GM23338 (cell line): ENCODE data around the gene DOCK1. TPM values are rescaled to one million over a fixed set of nuclear protein-coding genes. Genes with fewer than 3 reads are reported as not detected.

ENCODE experiments used
- ATAC-seq: fragments of 200-7000 bp; cut with Tn5 transposase; 3 replicates; pipeline ENCODE4 v1.9.1; 2020
- DNase-seq: peaks from one replicate; pipeline ENCODE4 v3.0.0-alpha.2; 2015; ENCODE audit warnings: low spot score
- H2AFZ ChIP-seq: fragments of 200-600 bp; sonication (generic); 2 replicates; pipeline ENCODE4 v1.8.0; 2016; ENCODE audit warnings: antibody characterized with exemption, mild to moderate bottlenecking, moderate library complexity
- H3F3A ChIP-seq: fragments of 200-600 bp; sonication (generic); replicated peaks from 2 replicates; pipeline ENCODE4 v1.8.0; 2017; ENCODE audit warnings: antibody characterized with exemption, mixed run types, low read depth
- H3K27ac ChIP-seq: fragments of 200-600 bp; sonication (generic); 2 replicates; pipeline ENCODE4 v1.6.1; 2016; ENCODE audit warnings: low read depth
- H3K27me3 ChIP-seq: fragments of 200-600 bp; sonication (generic); 2 replicates; pipeline ENCODE4 v1.8.0; 2016; ENCODE audit warnings: mild to moderate bottlenecking, mixed run types, moderate library complexity; ENCODE audit not compliant: insufficient read depth
- H3K36me3 ChIP-seq: fragments of 200-600 bp; sonication (generic); 2 replicates; pipeline ENCODE4 v1.8.0; 2016; ENCODE audit warnings: mild to moderate bottlenecking; ENCODE audit not compliant: insufficient read depth
- H3K4me1 ChIP-seq: fragments of 200-600 bp; sonication (generic); 2 replicates; pipeline ENCODE4 v1.8.0; 2016; ENCODE audit warnings: mild to moderate bottlenecking, moderate library complexity; ENCODE audit not compliant: insufficient read depth
- H3K4me2 ChIP-seq: fragments of 200-600 bp; sonication (generic); 2 replicates; pipeline ENCODE4 v1.7.1; 2017; ENCODE audit warnings: mixed run types
- H3K4me3 ChIP-seq: fragments of 200-600 bp; sonication (generic); 2 replicates; pipeline ENCODE4 v1.6.1; 2016; ENCODE audit warnings: mixed run types
- H3K79me2 ChIP-seq: fragments of 200-600 bp; sonication (generic); replicated peaks from 2 replicates; pipeline ENCODE4 v1.8.0; 2017; ENCODE audit warnings: mild to moderate bottlenecking; ENCODE audit not compliant: insufficient read depth
- H3K9me2 ChIP-seq: fragments of 200-600 bp; sonication (generic); 2 replicates; pipeline ENCODE4 v1.8.0; 2017; ENCODE audit not compliant: insufficient read depth
- H4K20me1 ChIP-seq: fragments of 200-600 bp; sonication (generic); replicated peaks from 2 replicates; pipeline ENCODE4 v1.8.0; 2017; ENCODE audit warnings: mild to moderate bottlenecking; ENCODE audit not compliant: insufficient read depth
- H3K27ac Mint-ChIP-seq: 2 replicates; pipeline ENCODE4 v1.8.0; 2020; ENCODE audit warnings: inconsistent platforms, mild to moderate bottlenecking, moderate library complexity, mixed read lengths
- H3K27me3 Mint-ChIP-seq: 3 replicates; pipeline ENCODE4 v1.8.0; 2022; ENCODE audit warnings: low read depth, mild to moderate bottlenecking, moderate library complexity, mixed read lengths, inconsistent platforms; ENCODE audit not compliant: insufficient read depth, poor library complexity
- H3K36me3 Mint-ChIP-seq: 3 replicates; pipeline ENCODE4 v1.8.0; 2021; ENCODE audit warnings: low read depth, mild to moderate bottlenecking, inconsistent platforms, moderate library complexity, mixed read lengths
- H3K4me1 Mint-ChIP-seq: 3 replicates; pipeline ENCODE4 v1.8.0; 2020; ENCODE audit warnings: mild to moderate bottlenecking, inconsistent platforms, mixed read lengths
- H3K4me3 Mint-ChIP-seq: 3 replicates; pipeline ENCODE4 v1.8.0; 2021; ENCODE audit warnings: moderate library complexity, mild to moderate bottlenecking, inconsistent platforms, mixed read lengths
- H3K9me3 Mint-ChIP-seq: 3 replicates; pipeline ENCODE4 v1.8.0; 2020; ENCODE audit warnings: moderate library complexity, mild to moderate bottlenecking, inconsistent platforms, mixed read lengths
- EZH2 ChIP-seq: fragments of 200-600 bp; sonication (generic); IDR thresholded peaks from one replicate; pipeline ENCODE4 v1.8.0; 2017; ENCODE audit warnings: antibody characterized with exemption, mild to moderate bottlenecking, low read depth; ENCODE audit not compliant: unreplicated experiment
- NANOG ChIP-seq: IDR thresholded peaks from 2 replicates; pipeline ENCODE4 v1.6.1; 2016; ENCODE audit warnings: antibody characterized with exemption, borderline replicate concordance
- POLR2AphosphoS5 ChIP-seq: IDR thresholded peaks from 2 replicates; pipeline ENCODE4 v1.6.1; 2016; ENCODE audit warnings: antibody characterized with exemption, low read depth
- STAT1 ChIP-seq: IDR thresholded peaks from one replicate; pipeline ENCODE4 v1.6.1; 2016; ENCODE audit warnings: antibody characterized with exemption; ENCODE audit not compliant: unreplicated experiment
- polyA plus RNA-seq: library from polyadenylated mRNA; unstranded; fragments of >200 nt; fragmentation: Nextera tagmentation; extraction: Ambion mirVana; gene quantifications from 2 replicates; pipeline ENCODE4 v1.2.1, GENCODE V29; 2016
- total RNA-seq: library from RNA; depleted of rRNA; stranded (reverse); fragments of >200 nt; shearing (Covaris generic); gene quantifications from 2 replicates; pipeline ENCODE4 v1.2.3, GENCODE V29; 2014
- TF ChIP-seq, protein P1 (sequence below): IDR thresholded peaks from one replicate; pipeline ENCODE4 v1.6.1; 2018; ENCODE audit warnings: antibody characterized with exemption; ENCODE audit not compliant: unreplicated experiment
- TF ChIP-seq, protein P2 (sequence below): IDR thresholded peaks from 2 replicates; pipeline ENCODE4 v1.6.1; 2016; ENCODE audit warnings: antibody characterized with exemption

Gene DOCK1
- total and polyA plus RNA-seq, 2 experiments from 2014 or later, result 13.2 to 55.3 TPM

DNA sequence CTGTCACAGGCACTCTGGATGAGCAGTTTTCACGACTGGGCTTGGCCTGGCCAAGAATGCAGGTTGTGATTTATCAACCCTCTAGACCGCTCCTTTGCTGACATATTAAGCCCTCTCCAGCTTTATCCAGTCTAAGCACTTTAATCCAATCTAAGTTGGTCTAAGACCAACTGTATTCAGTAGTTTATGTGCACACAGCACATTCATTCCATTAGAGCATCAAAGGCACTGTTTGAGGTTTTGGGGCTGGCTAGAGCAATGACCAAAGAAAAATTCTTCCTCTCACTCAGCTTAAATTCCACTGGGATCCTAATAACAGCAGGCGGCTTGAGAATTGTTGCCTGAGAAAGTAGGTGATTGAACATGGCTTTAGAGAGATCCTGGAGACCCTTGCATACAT is 467.1 kb downstream of the DOCK1 start (continued):
- no peak for TF ChIP-seq EZH2

DNA sequence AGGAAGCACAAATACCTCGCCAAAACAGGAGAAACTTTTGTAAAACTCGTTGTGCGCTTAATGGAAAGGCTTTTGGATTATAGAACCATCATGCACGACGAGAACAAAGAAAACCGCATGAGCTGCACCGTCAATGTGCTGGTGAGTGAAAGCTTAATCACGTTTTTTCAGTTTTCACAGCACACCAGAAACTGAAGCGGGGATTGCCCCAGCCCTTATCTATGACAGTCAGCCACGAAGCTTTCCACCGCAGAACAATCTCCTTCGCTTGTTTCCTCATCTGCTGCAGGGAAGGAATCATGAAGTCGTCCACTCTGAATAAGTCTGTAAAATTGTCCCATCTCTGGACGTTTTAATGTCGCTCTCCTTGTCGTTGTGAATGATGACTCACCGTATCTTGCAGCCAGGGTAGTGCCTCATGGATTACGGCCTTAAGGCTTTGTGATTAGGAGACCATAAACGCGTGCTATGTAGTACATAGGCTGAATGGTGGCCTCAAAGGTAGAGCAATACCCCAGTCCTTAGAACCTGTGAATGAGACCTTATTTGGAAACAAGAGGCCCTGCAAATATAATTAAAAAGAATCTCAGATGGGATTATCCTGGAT is 468.9 kb downstream of the DOCK1 start:
- Mint-ChIP-seq H3K4me3 (no peak overlapping the region), H3K36me3 (peaks cover 10% of the 10 kb centered on the region; the same call in 1 of the 3 replicates), H3K4me1 (no peaks in the 10 kb centered on the region), H3K27ac (no peak overlapping the region; the same call in 1 of the 2 replicates), H3K27me3 (no peaks in the 10 kb centered on the region), H3K9me3 (no peaks in the 10 kb centered on the region; the same call in 2 of the 3 replicates)
- H3F3A ChIP-seq, result no peaks in the 10 kb centered on the region
- no peak overlapping the region for H3K4me2 ChIP-seq
- no peaks in the 10 kb centered on the region; the same call in 1 of the 2 replicates for H4K20me1 ChIP-seq
- H3K4me1 ChIP-seq, result no peaks in the 10 kb centered on the region
- no peaks in the 10 kb centered on the region for H3K79me2 ChIP-seq
- ATAC-seq (no peak), DNase-seq (no peak)
- H3K27me3 ChIP-seq, result no peaks in the 10 kb centered on the region
- no peak overlapping the region for H2AFZ ChIP-seq
- no peak overlapping the region for H3K4me3 ChIP-seq
- no peaks in the 10 kb centered on the region for H3K36me3 ChIP-seq
- no peaks in the 10 kb centered on the region for H3K9me2 ChIP-seq
- TF ChIP-seq, protein P1, sequence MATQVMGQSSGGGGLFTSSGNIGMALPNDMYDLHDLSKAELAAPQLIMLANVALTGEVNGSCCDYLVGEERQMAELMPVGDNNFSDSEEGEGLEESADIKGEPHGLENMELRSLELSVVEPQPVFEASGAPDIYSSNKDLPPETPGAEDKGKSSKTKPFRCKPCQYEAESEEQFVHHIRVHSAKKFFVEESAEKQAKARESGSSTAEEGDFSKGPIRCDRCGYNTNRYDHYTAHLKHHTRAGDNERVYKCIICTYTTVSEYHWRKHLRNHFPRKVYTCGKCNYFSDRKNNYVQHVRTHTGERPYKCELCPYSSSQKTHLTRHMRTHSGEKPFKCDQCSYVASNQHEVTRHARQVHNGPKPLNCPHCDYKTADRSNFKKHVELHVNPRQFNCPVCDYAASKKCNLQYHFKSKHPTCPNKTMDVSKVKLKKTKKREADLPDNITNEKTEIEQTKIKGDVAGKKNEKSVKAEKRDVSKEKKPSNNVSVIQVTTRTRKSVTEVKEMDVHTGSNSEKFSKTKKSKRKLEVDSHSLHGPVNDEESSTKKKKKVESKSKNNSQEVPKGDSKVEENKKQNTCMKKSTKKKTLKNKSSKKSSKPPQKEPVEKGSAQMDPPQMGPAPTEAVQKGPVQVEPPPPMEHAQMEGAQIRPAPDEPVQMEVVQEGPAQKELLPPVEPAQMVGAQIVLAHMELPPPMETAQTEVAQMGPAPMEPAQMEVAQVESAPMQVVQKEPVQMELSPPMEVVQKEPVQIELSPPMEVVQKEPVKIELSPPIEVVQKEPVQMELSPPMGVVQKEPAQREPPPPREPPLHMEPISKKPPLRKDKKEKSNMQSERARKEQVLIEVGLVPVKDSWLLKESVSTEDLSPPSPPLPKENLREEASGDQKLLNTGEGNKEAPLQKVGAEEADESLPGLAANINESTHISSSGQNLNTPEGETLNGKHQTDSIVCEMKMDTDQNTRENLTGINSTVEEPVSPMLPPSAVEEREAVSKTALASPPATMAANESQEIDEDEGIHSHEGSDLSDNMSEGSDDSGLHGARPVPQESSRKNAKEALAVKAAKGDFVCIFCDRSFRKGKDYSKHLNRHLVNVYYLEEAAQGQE, result no peak
- no peak overlapping the region for H3K27ac ChIP-seq

DNA sequence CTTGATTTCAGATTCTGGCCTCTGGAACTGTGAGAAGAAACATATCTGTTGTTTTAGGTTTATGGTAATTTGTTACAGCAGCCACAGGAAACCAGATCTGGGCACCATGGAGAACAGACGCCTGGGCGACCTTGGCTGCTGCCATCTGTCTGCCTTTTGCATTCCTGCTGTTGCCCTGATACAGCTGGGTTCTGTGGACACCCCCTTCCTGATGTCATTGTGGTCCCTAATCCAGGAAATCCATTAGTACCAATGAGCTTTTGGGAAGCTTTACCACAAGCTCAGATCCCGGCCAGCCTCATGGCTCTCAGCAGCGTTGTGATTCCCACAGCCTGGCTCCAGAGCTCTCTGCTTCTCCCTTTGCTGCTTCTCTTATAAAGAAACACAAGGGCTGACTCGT is 469.7 kb downstream of the DOCK1 start:
- Histone ChIP-seq H3K27ac (no peak overlapping the region), H3K4me3 (no peak overlapping the region), H3K27me3 (no peaks in the 10 kb centered on the region), H3K9me2 (no peaks in the 10 kb centered on the region), H2AFZ (no peak overlapping the region), H3K4me2 (no peak overlapping the region), H3K79me2 (no peaks in the 10 kb centered on the region), H3K36me3 (no peaks in the 10 kb centered on the region), H3K4me1 (no peaks in the 10 kb centered on the region), H3F3A (no peaks in the 10 kb centered on the region), H4K20me1 (no peaks in the 10 kb centered on the region; the same call in 1 of the 2 replicates)
- H3K4me3 Mint-ChIP-seq, result no peak overlapping the region
- no peaks in the 10 kb centered on the region; the same call in 2 of the 3 replicates for H3K9me3 Mint-ChIP-seq
- TF ChIP-seq NANOG (no peak), STAT1 (no peak), POLR2AphosphoS5 (no peak), EZH2 (no peak)
- TF ChIP-seq, protein P2, sequence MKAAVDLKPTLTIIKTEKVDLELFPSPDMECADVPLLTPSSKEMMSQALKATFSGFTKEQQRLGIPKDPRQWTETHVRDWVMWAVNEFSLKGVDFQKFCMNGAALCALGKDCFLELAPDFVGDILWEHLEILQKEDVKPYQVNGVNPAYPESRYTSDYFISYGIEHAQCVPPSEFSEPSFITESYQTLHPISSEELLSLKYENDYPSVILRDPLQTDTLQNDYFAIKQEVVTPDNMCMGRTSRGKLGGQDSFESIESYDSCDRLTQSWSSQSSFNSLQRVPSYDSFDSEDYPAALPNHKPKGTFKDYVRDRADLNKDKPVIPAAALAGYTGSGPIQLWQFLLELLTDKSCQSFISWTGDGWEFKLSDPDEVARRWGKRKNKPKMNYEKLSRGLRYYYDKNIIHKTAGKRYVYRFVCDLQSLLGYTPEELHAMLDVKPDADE, result no peak
- TF ChIP-seq, protein P1, result no peak
- H3K4me1 Mint-ChIP-seq, result no peaks in the 10 kb centered on the region
- ATAC-seq (no peak), DNase-seq (no peak)
- H3K27ac Mint-ChIP-seq, result no peak overlapping the region
- H3K27me3 Mint-ChIP-seq, result no peaks in the 10 kb centered on the region
- H3K36me3 Mint-ChIP-seq, result peaks cover 10% of the 10 kb centered on the region; the same call in 1 of the 3 replicates
